HL-60 (cell line): ENCODE data around the gene SWAP70.
A peak's percentile ranks its signal among the peaks of the same experiment; 100 is the strongest.

Source experiments
- DNase-seq, 2 experiments: peaks; one replicate each; pipeline ENCODE4 v3.0.0-alpha.2; 2010 to 2020; ENCODE audit warnings: low read depth in 1 of 2, low spot score in 1 of 2
- H3K27ac ChIP-seq: fragments of 250-450 bp; sonication (Bioruptor Pico); replicated peaks from 2 replicates; pipeline ENCODE4 v1.5.1; 2020; ENCODE audit warnings: mild to moderate bottlenecking, moderate library complexity
- H3K27me3 ChIP-seq: fragments of 250-450 bp; sonication (Bioruptor Pico); 2 replicates; pipeline ENCODE4 v1.5.1; 2021; ENCODE audit warnings: mild to moderate bottlenecking, moderate library complexity; ENCODE audit not compliant: insufficient read depth, poor library complexity, severe bottlenecking
- H3K4me3 ChIP-seq: replicated peaks from 2 replicates; pipeline ENCODE4 v1.5.1; 2011; ENCODE audit warnings: mild to moderate bottlenecking, control low read depth, low read length; ENCODE audit not compliant: insufficient read depth
- GABPA ChIP-seq: IDR thresholded peaks from 2 replicates; pipeline ENCODE4 v1.6.1; 2012; ENCODE audit warnings: low read depth
- POLR2AphosphoS5 ChIP-seq: IDR thresholded peaks from 2 replicates; pipeline ENCODE4 v1.6.1; 2012; ENCODE audit warnings: low read depth
- SPI1 ChIP-seq: IDR thresholded peaks from 2 replicates; pipeline ENCODE4 v1.6.1; 2012; ENCODE audit warnings: low read depth, mild to moderate bottlenecking, borderline replicate concordance
- TF ChIP-seq, protein P1 (sequence below): IDR thresholded peaks from one replicate; pipeline ENCODE4 v1.5.1; 2011; ENCODE audit warnings: low read length, control low read depth, inconsistent platforms; ENCODE audit not compliant: insufficient read depth
- TF ChIP-seq, protein P2 (sequence below): IDR thresholded peaks from 2 replicates; pipeline ENCODE4 v1.6.1; 2012; ENCODE audit warnings: low read depth; ENCODE audit not compliant: insufficient replicate concordance

The SWAP70 gene

DNA sequence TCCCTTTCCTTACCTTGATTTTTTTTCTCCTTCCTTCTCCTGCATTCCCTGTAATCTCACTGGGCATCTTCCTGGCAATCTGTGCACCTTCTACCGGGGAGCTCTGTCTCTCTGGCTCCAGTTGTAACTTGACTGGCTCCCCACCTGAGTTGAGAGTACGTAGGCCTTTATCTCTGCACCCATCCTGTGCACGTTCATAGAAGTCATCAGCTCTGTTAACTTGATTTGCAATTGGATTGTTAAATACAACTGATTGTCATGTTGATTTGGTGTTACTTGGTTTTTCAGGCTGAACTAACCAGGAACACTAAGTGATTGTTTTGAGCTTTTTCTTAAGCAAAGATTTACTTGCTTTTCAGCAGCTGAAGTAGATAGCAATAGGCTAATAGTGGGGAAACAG is 11.8 kb downstream of the SWAP70 start:
- DNase-seq, result no peak
- H3K27me3 ChIP-seq, result no peaks in the 10 kb centered on the region
- no peak overlapping the region for H3K4me3 ChIP-seq
- 0 out of 2 replicates have a peak overlapping the region, but pooled peaks have one; percentile 9 for H3K27ac ChIP-seq
- TF ChIP-seq, protein P1, sequence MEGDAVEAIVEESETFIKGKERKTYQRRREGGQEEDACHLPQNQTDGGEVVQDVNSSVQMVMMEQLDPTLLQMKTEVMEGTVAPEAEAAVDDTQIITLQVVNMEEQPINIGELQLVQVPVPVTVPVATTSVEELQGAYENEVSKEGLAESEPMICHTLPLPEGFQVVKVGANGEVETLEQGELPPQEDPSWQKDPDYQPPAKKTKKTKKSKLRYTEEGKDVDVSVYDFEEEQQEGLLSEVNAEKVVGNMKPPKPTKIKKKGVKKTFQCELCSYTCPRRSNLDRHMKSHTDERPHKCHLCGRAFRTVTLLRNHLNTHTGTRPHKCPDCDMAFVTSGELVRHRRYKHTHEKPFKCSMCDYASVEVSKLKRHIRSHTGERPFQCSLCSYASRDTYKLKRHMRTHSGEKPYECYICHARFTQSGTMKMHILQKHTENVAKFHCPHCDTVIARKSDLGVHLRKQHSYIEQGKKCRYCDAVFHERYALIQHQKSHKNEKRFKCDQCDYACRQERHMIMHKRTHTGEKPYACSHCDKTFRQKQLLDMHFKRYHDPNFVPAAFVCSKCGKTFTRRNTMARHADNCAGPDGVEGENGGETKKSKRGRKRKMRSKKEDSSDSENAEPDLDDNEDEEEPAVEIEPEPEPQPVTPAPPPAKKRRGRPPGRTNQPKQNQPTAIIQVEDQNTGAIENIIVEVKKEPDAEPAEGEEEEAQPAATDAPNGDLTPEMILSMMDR, result no peak
- TF ChIP-seq, protein P2, sequence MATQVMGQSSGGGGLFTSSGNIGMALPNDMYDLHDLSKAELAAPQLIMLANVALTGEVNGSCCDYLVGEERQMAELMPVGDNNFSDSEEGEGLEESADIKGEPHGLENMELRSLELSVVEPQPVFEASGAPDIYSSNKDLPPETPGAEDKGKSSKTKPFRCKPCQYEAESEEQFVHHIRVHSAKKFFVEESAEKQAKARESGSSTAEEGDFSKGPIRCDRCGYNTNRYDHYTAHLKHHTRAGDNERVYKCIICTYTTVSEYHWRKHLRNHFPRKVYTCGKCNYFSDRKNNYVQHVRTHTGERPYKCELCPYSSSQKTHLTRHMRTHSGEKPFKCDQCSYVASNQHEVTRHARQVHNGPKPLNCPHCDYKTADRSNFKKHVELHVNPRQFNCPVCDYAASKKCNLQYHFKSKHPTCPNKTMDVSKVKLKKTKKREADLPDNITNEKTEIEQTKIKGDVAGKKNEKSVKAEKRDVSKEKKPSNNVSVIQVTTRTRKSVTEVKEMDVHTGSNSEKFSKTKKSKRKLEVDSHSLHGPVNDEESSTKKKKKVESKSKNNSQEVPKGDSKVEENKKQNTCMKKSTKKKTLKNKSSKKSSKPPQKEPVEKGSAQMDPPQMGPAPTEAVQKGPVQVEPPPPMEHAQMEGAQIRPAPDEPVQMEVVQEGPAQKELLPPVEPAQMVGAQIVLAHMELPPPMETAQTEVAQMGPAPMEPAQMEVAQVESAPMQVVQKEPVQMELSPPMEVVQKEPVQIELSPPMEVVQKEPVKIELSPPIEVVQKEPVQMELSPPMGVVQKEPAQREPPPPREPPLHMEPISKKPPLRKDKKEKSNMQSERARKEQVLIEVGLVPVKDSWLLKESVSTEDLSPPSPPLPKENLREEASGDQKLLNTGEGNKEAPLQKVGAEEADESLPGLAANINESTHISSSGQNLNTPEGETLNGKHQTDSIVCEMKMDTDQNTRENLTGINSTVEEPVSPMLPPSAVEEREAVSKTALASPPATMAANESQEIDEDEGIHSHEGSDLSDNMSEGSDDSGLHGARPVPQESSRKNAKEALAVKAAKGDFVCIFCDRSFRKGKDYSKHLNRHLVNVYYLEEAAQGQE, result no peak
- TF ChIP-seq POLR2AphosphoS5 (no peak), SPI1 (no peak), GABPA (no peak)

DNA sequence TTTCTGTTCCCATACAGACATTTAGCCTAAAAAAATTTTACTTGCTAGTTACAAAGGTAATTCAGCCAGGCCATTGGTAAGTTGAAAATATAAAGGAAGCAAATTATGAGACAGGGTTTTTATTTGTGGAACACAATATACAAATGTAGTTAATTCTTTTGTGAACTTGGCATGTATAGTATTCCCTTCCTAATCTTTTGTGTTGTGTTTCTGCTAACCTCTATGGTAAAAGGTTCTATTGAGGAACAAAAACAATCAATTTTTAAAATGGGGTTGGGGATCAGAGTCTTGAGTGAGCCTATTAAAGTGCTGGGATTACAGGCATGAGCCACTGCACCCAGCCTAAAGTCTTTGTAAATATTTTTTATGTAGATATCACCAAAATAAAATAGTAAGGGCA is 14.1 kb downstream of the SWAP70 start:
- Histone ChIP-seq H3K4me3 (no peak overlapping the region), H3K27me3 (no peaks in the 10 kb centered on the region), H3K27ac (no peak overlapping the region)
- TF ChIP-seq GABPA, result no peak
- TF ChIP-seq, protein P2, result no peak
- no peak for TF ChIP-seq POLR2AphosphoS5
- no peak for TF ChIP-seq SPI1
- TF ChIP-seq, protein P1, result no peak
- DNase-seq, result no peak

DNA sequence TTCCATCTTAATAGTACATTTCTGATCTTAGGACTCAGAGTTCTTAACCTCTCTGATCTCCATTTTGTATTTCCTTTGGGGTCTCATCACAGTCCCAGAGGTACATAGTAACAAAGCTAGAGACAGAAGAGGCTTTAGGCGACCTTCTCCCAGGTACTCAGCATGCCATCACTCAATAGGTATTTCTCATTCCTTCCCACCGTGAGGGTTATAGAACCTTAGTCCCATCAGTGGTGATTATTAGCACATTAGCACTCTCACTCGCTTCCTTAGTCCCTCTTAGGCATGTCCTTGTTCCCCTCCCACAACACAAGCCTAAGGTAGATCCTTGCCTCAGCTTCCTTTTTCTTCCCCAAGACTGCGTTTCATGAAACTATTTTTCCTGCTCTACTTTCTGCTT is 14.7 kb downstream of the SWAP70 start:
- no peak for TF ChIP-seq SPI1
- Histone ChIP-seq H3K4me3 (no peak overlapping the region), H3K27me3 (no peaks in the 10 kb centered on the region), H3K27ac (no peak overlapping the region)
- no peak for DNase-seq

DNA sequence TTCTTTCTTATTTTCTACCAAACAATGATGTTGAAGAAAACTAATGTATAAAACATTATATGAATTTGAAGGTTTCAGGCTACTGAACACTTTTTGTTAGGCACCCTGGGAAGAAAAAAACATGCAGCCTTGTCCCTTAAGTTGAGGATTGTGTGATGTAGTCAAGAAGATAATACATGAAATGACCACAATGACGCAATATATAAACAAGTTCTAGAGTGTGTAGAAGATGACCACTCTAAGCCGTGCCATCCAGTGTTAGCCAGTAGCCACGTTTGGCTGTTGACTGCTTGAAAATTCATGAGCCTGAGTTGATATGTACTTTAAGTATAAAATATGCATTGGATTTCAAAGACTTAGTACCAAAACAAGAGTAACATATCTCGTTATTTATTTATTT is 16.2 kb downstream of the SWAP70 start:
- Histone ChIP-seq H3K27me3 (no peaks in the 10 kb centered on the region), H3K27ac (no peak overlapping the region), H3K4me3 (no peak overlapping the region)
- TF ChIP-seq SPI1 (no peak), GABPA (no peak), POLR2AphosphoS5 (no peak)
- TF ChIP-seq, protein P2, result no peak
- TF ChIP-seq, protein P1, result no peak
- no peak for DNase-seq
